Measurements from ENCODE around the gene UGT2B7.

DNA sequence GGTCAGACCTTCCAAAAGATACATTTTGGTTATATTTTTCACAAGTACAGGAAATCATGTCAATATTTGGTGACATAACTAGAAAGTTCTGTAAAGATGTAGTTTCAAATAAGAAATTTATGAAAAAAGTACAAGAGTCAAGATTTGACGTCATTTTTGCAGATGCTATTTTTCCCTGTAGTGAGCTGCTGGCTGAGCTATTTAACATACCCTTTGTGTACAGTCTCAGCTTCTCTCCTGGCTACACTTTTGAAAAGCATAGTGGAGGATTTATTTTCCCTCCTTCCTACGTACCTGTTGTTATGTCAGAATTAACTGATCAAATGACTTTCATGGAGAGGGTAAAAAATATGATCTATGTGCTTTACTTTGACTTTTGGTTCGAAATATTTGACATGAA lies 536 bp downstream of the UGT2B7 start:
- TF ChIP-seq, protein P1, sequence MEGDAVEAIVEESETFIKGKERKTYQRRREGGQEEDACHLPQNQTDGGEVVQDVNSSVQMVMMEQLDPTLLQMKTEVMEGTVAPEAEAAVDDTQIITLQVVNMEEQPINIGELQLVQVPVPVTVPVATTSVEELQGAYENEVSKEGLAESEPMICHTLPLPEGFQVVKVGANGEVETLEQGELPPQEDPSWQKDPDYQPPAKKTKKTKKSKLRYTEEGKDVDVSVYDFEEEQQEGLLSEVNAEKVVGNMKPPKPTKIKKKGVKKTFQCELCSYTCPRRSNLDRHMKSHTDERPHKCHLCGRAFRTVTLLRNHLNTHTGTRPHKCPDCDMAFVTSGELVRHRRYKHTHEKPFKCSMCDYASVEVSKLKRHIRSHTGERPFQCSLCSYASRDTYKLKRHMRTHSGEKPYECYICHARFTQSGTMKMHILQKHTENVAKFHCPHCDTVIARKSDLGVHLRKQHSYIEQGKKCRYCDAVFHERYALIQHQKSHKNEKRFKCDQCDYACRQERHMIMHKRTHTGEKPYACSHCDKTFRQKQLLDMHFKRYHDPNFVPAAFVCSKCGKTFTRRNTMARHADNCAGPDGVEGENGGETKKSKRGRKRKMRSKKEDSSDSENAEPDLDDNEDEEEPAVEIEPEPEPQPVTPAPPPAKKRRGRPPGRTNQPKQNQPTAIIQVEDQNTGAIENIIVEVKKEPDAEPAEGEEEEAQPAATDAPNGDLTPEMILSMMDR (IDR thresholded peaks at IDR 0.05; ENCODE audit: insufficient read depth, low read length, poor library complexity, severe bottlenecking) = no peak
- TF ChIP-seq EZH2phosphoT487 (conservative IDR thresholded peaks at IDR 0.05; ENCODE audit: low read length) = no peak

Measured in SU-DHL-6 (cell line).